ENCODE measurements around the gene DCANP1. TPM values are rescaled to one million over a fixed set of nuclear protein-coding genes. Genes with fewer than 3 reads are reported as not detected.

The DCANP1 gene
- total and polyA plus RNA-seq, 2 donors (not counting 1 experiment from before 2014, with no cell fraction given) = not detected

- peak overlapping the region; percentile 26 to 80 (median 72) for H3K4me3 ChIP-seq (ENCODE audit: control extremely low read depth in 1 of 5, extremely low read depth in 1 of 5, insufficient read depth in 1 of 5, low read depth in 2 of 5, low read length in 4 of 5)
- peaks cover 30 to 32% of the 10 kb centered on the region in 2 donors for H3K4me1 ChIP-seq (ENCODE audit: control insufficient read depth in 2 of 2, insufficient read depth in 2 of 2, low read length in 2 of 2)
- no peaks in the 10 kb centered on the region for H3K27me3 ChIP-seq (replicated peaks in 1 of 4; ENCODE audit: control extremely low read depth in 1 of 4, control insufficient read depth in 3 of 4, insufficient read depth in 4 of 4, low read length in 3 of 4)
- H3K9ac ChIP-seq (ENCODE audit: low read length) = peak overlapping the region; percentile 83
- peaks cover 10% of the 10 kb centered on the region for H4K20me1 ChIP-seq (ENCODE audit: control insufficient read depth, insufficient read depth, low read length, poor library complexity, severe bottlenecking)
- TF ChIP-seq CTCF (IDR thresholded peaks at IDR 0.05) (no peak), EZH2 (IDR thresholded peaks at IDR 0.05; ENCODE audit: borderline replicate concordance, insufficient read depth, low read depth, low read length, poor library complexity, severe bottlenecking) (no peak)
- Mint-ChIP-seq H3K27ac (peak overlapping the region; percentile 92), H3K9me3 (ENCODE audit: insufficient read depth) (no peaks in the 10 kb centered on the region), H3K27me3 (peaks cover under 1% of the 10 kb centered on the region), H3K4me1 (peaks cover 40% of the 10 kb centered on the region), H3K4me3 (peak overlapping the region; percentile 92)
- ChIA-PET POLR2A (no interaction called here), CTCF (interaction anchor here (0.7 kb wide), 1 partner anchor 26 kb away, joined by 3 read pairs; no protein-coding TSS in a partner anchor)
- peak overlapping the region; percentile 90 for H3K4me2 ChIP-seq (replicated peaks; ENCODE audit: low read depth, low read length, poor library complexity, severe bottlenecking)
- no peaks in the 10 kb centered on the region for H3K36me3 ChIP-seq (replicated peaks in 1 of 2; ENCODE audit: control extremely low read depth in 1 of 2, control insufficient read depth in 1 of 2, extremely low read depth in 1 of 2, insufficient read depth in 2 of 2, low read length in 1 of 2)
- intact Hi-C loops (cut with micrococcal nuclease) = loop anchor here (2.0 to 5.0 kb wide), 2 partner anchors 495 to 732 kb away; partner anchors contain the start of genes PCBD2 and SMAD5
- whole genome bisulfite sequencing (ENCODE audit: insufficient coverage) = 19% methylated on average over 12 of the region's 25 CpGs
- peaks cover 0 to 7% (median 2%) of the 10 kb centered on the region in 3 donors for H3K9me3 ChIP-seq (ENCODE audit: control extremely low read depth in 1 of 3, control insufficient read depth in 2 of 3, insufficient read depth in 1 of 3, low read length in 2 of 3)
- ATAC-seq (ENCODE audit: low read depth) (no peak), DNase-seq (no peak)
- H2AFZ ChIP-seq (ENCODE audit: insufficient read depth, low read depth, low read length, poor library complexity, severe bottlenecking) = peak overlapping the region; percentile 97
- peaks cover 38% of the 10 kb centered on the region for H3K79me2 ChIP-seq (ENCODE audit: control insufficient read depth, insufficient read depth, low read length)
- H3K27ac ChIP-seq (ENCODE audit: low read length in 2 of 2) = peak overlapping the region; percentile 81 to 92
Measured at GRCh38 chr5:135399794-135400542, 47.2 kb downstream of the DCANP1 start.

All from B cell (primary cell).